GM20000 (cell line): ENCODE measurements around the gene PRPF4.

ENCODE experiments used
- DNase-seq: peaks from one replicate; pipeline ENCODE4 v3.0.0; 2012; ENCODE audit warnings: low spot score
- CTCF ChIP-seq: IDR thresholded peaks from 2 replicates; pipeline ENCODE4 v1.5.1; 2012; ENCODE audit warnings: mild to moderate bottlenecking, control low read depth; ENCODE audit errors: extremely low read depth, missing control alignments

The PRPF4 gene

GRCh38 chr9:113315231-113315630 lies 39.8 kb downstream of the PRPF4 start:
- no peak for DNase-seq
- no peak for TF ChIP-seq CTCF

DNA sequence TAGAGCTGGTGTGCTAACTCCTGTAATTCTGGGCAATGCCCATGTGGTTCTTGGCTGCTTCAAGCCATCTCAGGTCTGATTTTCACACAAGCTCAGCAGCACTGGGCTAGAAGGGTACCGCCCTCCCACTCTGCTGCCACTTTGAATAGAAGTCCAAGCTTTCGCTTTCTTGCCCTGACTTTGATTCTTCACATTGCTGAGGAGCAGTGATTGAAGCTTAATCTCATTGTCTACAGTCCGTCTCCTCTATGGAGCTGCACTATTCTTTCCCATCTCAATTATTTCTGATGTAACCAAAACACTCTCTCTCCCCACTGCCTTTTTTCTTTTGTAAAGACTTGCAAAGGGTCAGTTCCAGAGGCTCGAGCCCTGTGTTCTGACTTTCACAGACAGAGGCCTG lies 40.6 kb downstream of the PRPF4 start:
- no peak for TF ChIP-seq CTCF
- no peak for DNase-seq

DNA sequence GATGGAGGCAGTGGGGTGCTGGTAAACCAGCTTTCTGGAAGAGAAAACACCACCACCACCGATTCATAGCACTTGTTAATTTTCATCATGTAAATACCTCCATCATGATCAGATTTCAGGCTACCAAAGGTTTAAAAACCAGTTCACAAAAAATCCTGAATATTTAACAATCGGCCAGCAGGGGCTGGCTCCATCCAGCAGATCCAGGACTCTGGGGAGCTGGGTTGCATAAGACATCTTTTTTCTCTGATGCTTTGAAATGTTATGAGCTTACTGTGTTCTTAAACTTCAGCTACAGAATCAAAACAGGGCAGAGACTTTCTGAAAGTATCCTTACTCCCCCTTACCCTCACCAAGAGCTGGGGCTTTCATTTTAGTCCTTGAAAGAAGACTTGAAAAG lies 42.3 kb downstream of the PRPF4 start:
- TF ChIP-seq CTCF, result no peak
- no peak for DNase-seq

DNA sequence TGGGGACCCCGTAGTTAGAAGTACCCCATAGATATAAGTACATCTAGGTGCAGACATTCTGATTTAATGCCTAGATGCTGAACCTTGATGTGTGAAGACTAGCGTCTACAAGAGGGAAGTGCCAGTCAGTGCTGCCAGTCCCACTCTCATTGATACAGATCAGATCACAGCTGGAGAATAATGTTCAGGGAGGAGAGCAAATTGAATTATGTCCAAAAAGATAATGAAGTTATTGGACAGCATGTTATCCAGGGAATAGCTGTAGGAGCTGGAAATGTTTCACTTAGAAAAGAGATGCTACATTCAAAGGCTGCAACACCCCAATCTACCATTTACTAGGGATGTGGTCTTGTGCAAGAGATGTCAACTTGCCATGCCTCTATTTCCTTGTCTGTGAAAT lies 43.6 kb downstream of the PRPF4 start:
- DNase-seq, result no peak
- no peak for TF ChIP-seq CTCF

GRCh38 chr9:113320051-113320450 lies 44.6 kb downstream of the PRPF4 start:
- no peak for TF ChIP-seq CTCF
- no peak for DNase-seq

DNA sequence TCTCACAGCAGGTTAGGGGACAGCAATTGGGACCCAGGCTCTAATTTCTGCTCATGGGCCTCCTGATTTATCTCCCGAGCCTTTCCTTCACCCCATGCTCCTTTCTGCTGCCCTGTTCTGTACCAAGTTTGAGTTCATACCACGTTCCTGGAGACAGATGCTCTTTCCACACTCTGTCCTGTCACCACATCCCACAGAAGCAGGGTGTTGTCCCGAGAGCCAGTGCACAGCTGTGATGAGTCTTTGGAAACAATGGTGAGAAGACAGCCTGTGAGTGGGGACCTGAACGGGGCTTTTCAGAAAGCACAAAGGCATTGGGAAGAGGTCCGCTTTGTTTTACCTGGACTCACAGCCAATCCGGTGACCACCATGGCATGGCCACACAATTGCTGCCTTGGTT lies 47.2 kb downstream of the PRPF4 start:
- DNase-seq, result no peak
- no peak for TF ChIP-seq CTCF

GRCh38 chr9:113326230-113326629 lies 50.8 kb downstream of the PRPF4 start:
- DNase-seq, result no peak
- no peak for TF ChIP-seq CTCF
